Central memory CD8-positive, alpha-beta T cell (primary cell): Measurements from ENCODE around the gene DVL2.

Source experiments
- ATAC-seq: fragments of 150-1000 bp; cut with Tn5 transposase; replicated peaks from 2 replicates; pipeline ENCODE4 v1.10.0; 2022; ENCODE audit warnings: mild to moderate bottlenecking, moderate FRiP score, moderate number of reproducible peaks; ENCODE audit not compliant: poor library complexity, severe bottlenecking; ENCODE audit errors: extremely low read depth
- DNase-seq, 2 donors: peaks; one replicate each; pipeline ENCODE4 v3.0.0; 2021; ENCODE audit warnings: low spot score in 2 of 2
- H3K27ac Mint-ChIP-seq: one replicate; pipeline ENCODE4 v1.8.0; 2022; ENCODE audit warnings: low read depth, mild to moderate bottlenecking, moderate library complexity, mixed read lengths
- H3K27me3 Mint-ChIP-seq: one replicate; pipeline ENCODE4 v1.8.0; 2022; ENCODE audit warnings: mixed read lengths
- H3K36me3 Mint-ChIP-seq: one replicate; pipeline ENCODE4 v1.8.0; 2022; ENCODE audit warnings: mild to moderate bottlenecking, moderate library complexity, mixed read lengths; ENCODE audit not compliant: insufficient read depth
- H3K4me1 Mint-ChIP-seq: one replicate; pipeline ENCODE4 v1.8.0; 2022; ENCODE audit warnings: mixed read lengths
- H3K4me3 Mint-ChIP-seq: one replicate; pipeline ENCODE4 v1.8.0; 2022; ENCODE audit warnings: mild to moderate bottlenecking, moderate library complexity, mixed read lengths
- H3K9me3 Mint-ChIP-seq: one replicate; pipeline ENCODE4 v1.8.0; 2022; ENCODE audit warnings: mixed read lengths

The DVL2 gene

GRCh38 chr17:7226721-7227710, 7.3 kb downstream of the DVL2 start:
- Mint-ChIP-seq H3K27me3 (no peaks in the 10 kb centered on the region), H3K4me3 (no peak overlapping the region), H3K4me1 (peaks cover 10% of the 10 kb centered on the region), H3K9me3 (no peaks in the 10 kb centered on the region), H3K36me3 (peaks cover 13% of the 10 kb centered on the region), H3K27ac (peak overlapping the region; percentile 41)
- ATAC-seq (no peak), DNase-seq (no peak)

GRCh38 chr17:7225711-7226331, 8.5 kb downstream of the DVL2 start:
- H3K4me3 Mint-ChIP-seq: no peak overlapping the region
- H3K4me1 Mint-ChIP-seq: peaks cover 11% of the 10 kb centered on the region
- no peak for DNase-seq
- H3K27me3 Mint-ChIP-seq: no peaks in the 10 kb centered on the region
- H3K9me3 Mint-ChIP-seq: no peaks in the 10 kb centered on the region
- peaks cover 14% of the 10 kb centered on the region for H3K36me3 Mint-ChIP-seq
- peak overlapping the region; percentile 41 for H3K27ac Mint-ChIP-seq
- no peak for ATAC-seq

GRCh38 chr17:7224661-7225111, 9.6 kb downstream of the DVL2 start:
- H3K36me3 Mint-ChIP-seq: peaks cover 10% of the 10 kb centered on the region
- DNase-seq (no peak), ATAC-seq (no peak)
- H3K9me3 Mint-ChIP-seq: no peaks in the 10 kb centered on the region
- H3K27me3 Mint-ChIP-seq: no peaks in the 10 kb centered on the region
- no peak overlapping the region for H3K4me3 Mint-ChIP-seq
- no peak overlapping the region for H3K27ac Mint-ChIP-seq
- H3K4me1 Mint-ChIP-seq: peaks cover 18% of the 10 kb centered on the region

- Mint-ChIP-seq H3K4me1 (peaks cover 24% of the 10 kb centered on the region), H3K36me3 (peaks cover 10% of the 10 kb centered on the region), H3K4me3 (no peak overlapping the region), H3K27ac (no peak overlapping the region), H3K27me3 (no peaks in the 10 kb centered on the region), H3K9me3 (no peaks in the 10 kb centered on the region)
- no peak for DNase-seq
- no peak for ATAC-seq
Observed at GRCh38 chr17:7224110-7224509, 10.2 kb downstream of the DVL2 start.

- DNase-seq (no peak), ATAC-seq (no peak)
- no peaks in the 10 kb centered on the region for H3K27me3 Mint-ChIP-seq
- peaks cover 29% of the 10 kb centered on the region for H3K4me1 Mint-ChIP-seq
- no peak overlapping the region for H3K27ac Mint-ChIP-seq
- no peaks in the 10 kb centered on the region for H3K9me3 Mint-ChIP-seq
- no peak overlapping the region for H3K4me3 Mint-ChIP-seq
- H3K36me3 Mint-ChIP-seq: peaks cover 8% of the 10 kb centered on the region
Observed at GRCh38 chr17:7223375-7223774, 10.9 kb downstream of the DVL2 start.

GRCh38 chr17:7222972-7223292, 11.4 kb downstream of the DVL2 start:
- peaks cover 6% of the 10 kb centered on the region for H3K36me3 Mint-ChIP-seq
- no peaks in the 10 kb centered on the region for H3K27me3 Mint-ChIP-seq
- H3K4me3 Mint-ChIP-seq: no peak overlapping the region
- H3K4me1 Mint-ChIP-seq: peaks cover 29% of the 10 kb centered on the region
- ATAC-seq: no peak
- H3K27ac Mint-ChIP-seq: no peak overlapping the region
- DNase-seq: no peak
- no peaks in the 10 kb centered on the region for H3K9me3 Mint-ChIP-seq

GRCh38 chr17:7222093-7222971, 12.0 kb downstream of the DVL2 start:
- Mint-ChIP-seq H3K4me1 (peaks cover 29% of the 10 kb centered on the region), H3K4me3 (peak overlapping the region; percentile 98), H3K27me3 (no peaks in the 10 kb centered on the region), H3K9me3 (no peaks in the 10 kb centered on the region), H3K27ac (no peak overlapping the region), H3K36me3 (peaks cover 9% of the 10 kb centered on the region)
- no peak for DNase-seq
- ATAC-seq: no peak

GRCh38 chr17:7221278-7222092, 12.8 kb downstream of the DVL2 start:
- no peaks in the 10 kb centered on the region for H3K27me3 Mint-ChIP-seq
- DNase-seq (no peak), ATAC-seq (no peak)
- H3K36me3 Mint-ChIP-seq: peaks cover 9% of the 10 kb centered on the region
- H3K4me1 Mint-ChIP-seq: peaks cover 33% of the 10 kb centered on the region
- H3K9me3 Mint-ChIP-seq: no peaks in the 10 kb centered on the region
- H3K27ac Mint-ChIP-seq: peak overlapping the region; percentile 95
- peak overlapping the region; percentile 98 for H3K4me3 Mint-ChIP-seq

- ATAC-seq (peak; percentile 66), DNase-seq (peak; percentile 41 to 44)
- H3K27ac Mint-ChIP-seq: peak overlapping the region; percentile 95
- no peaks in the 10 kb centered on the region for H3K27me3 Mint-ChIP-seq
- peaks cover 40% of the 10 kb centered on the region for H3K4me1 Mint-ChIP-seq
- H3K36me3 Mint-ChIP-seq: peaks cover 7% of the 10 kb centered on the region
- H3K4me3 Mint-ChIP-seq: peak overlapping the region; percentile 98
- H3K9me3 Mint-ChIP-seq: no peaks in the 10 kb centered on the region
Observed at GRCh38 chr17:7220593-7221277, 13.6 kb downstream of the DVL2 start.

- ATAC-seq: peak; percentile 62
- H3K9me3 Mint-ChIP-seq: no peaks in the 10 kb centered on the region
- peak within 1 kb of the TSS; percentile 98 for H3K4me3 Mint-ChIP-seq
- peak within 1 kb of the TSS; percentile 95 for H3K27ac Mint-ChIP-seq
- peak; percentile 35 to 44 for DNase-seq
- H3K4me1 Mint-ChIP-seq: peaks cover 44% of the 10 kb centered on the region
- H3K27me3 Mint-ChIP-seq: no peaks in the 10 kb centered on the region
- peaks cover 8% of the 10 kb centered on the region for H3K36me3 Mint-ChIP-seq
Observed at GRCh38 chr17:7219812-7220592, 14.3 kb downstream of the DVL2 start, which contains the start of the genes ACADVL and DLG4. ACADVL (plus strand) TSS chr17:7219938; CDS start chr17:7219985, 47 bp downstream. DLG4 (minus strand) TSS chr17:7219836.
